ENCODE measurements around the gene SATB2.

SATB2 gene

GRCh38 chr2:199430214-199430613 lies 27.5 kb downstream of the SATB2 start:
- H3K9me3 Mint-ChIP-seq: no peaks in the 10 kb centered on the region
- no peak overlapping the region for H3K27ac Mint-ChIP-seq
- no peaks in the 10 kb centered on the region for H3K4me1 Mint-ChIP-seq (ENCODE audit: low read depth)
- intact Hi-C loops (cut with micrococcal nuclease): no loop called here
- no peaks in the 10 kb centered on the region for H3K36me3 Mint-ChIP-seq (ENCODE audit: low read depth)
- H3K4me3 Mint-ChIP-seq: no peak overlapping the region
- H3K27me3 Mint-ChIP-seq: no peaks in the 10 kb centered on the region

GRCh38 chr2:199428291-199428690 lies 29.4 kb downstream of the SATB2 start:
- Mint-ChIP-seq H3K36me3 (ENCODE audit: low read depth) (no peaks in the 10 kb centered on the region), H3K4me3 (no peak overlapping the region), H3K9me3 (no peaks in the 10 kb centered on the region), H3K27ac (no peak overlapping the region), H3K4me1 (ENCODE audit: low read depth) (no peaks in the 10 kb centered on the region), H3K27me3 (no peaks in the 10 kb centered on the region)
- intact Hi-C loops (cut with micrococcal nuclease): no loop called here

GRCh38 chr2:199424160-199424559 lies 33.6 kb downstream of the SATB2 start:
- no peak overlapping the region for H3K4me3 Mint-ChIP-seq
- intact Hi-C loops (cut with micrococcal nuclease): no loop called here
- no peaks in the 10 kb centered on the region for H3K36me3 Mint-ChIP-seq (ENCODE audit: low read depth)
- H3K9me3 Mint-ChIP-seq: no peaks in the 10 kb centered on the region
- H3K4me1 Mint-ChIP-seq (ENCODE audit: low read depth): no peaks in the 10 kb centered on the region
- H3K27ac Mint-ChIP-seq: no peak overlapping the region
- H3K27me3 Mint-ChIP-seq: no peaks in the 10 kb centered on the region

GRCh38 chr2:199419428-199419827 lies 38.3 kb downstream of the SATB2 start:
- Mint-ChIP-seq H3K27ac (no peak overlapping the region), H3K36me3 (ENCODE audit: low read depth) (no peaks in the 10 kb centered on the region), H3K9me3 (no peaks in the 10 kb centered on the region), H3K27me3 (no peaks in the 10 kb centered on the region), H3K4me1 (ENCODE audit: low read depth) (no peaks in the 10 kb centered on the region), H3K4me3 (no peak overlapping the region)
- intact Hi-C loops (cut with micrococcal nuclease): no loop called here

GRCh38 chr2:199414465-199414864 lies 43.3 kb downstream of the SATB2 start:
- H3K9me3 Mint-ChIP-seq: no peaks in the 10 kb centered on the region
- no peak overlapping the region for H3K4me3 Mint-ChIP-seq
- no peaks in the 10 kb centered on the region for H3K36me3 Mint-ChIP-seq (ENCODE audit: low read depth)
- H3K27ac Mint-ChIP-seq: no peak overlapping the region
- H3K4me1 Mint-ChIP-seq (ENCODE audit: low read depth): no peaks in the 10 kb centered on the region
- intact Hi-C loops (cut with micrococcal nuclease): no loop called here
- peaks cover 1% of the 10 kb centered on the region for H3K27me3 Mint-ChIP-seq

GRCh38 chr2:199414001-199414400 lies 43.7 kb downstream of the SATB2 start:
- H3K27ac Mint-ChIP-seq: no peak overlapping the region

GRCh38 chr2:199409759-199410529 lies 47.8 kb downstream of the SATB2 start:
- intact Hi-C loops (cut with micrococcal nuclease): loop anchor here (10.0 kb wide), 1 partner anchor 75 kb away; no protein-coding TSS in a partner anchor
- peaks cover 1% of the 10 kb centered on the region for H3K27me3 Mint-ChIP-seq
- H3K36me3 Mint-ChIP-seq (ENCODE audit: low read depth): no peaks in the 10 kb centered on the region
- no peaks in the 10 kb centered on the region for H3K9me3 Mint-ChIP-seq
- H3K27ac Mint-ChIP-seq: no peak overlapping the region
- no peaks in the 10 kb centered on the region for H3K4me1 Mint-ChIP-seq (ENCODE audit: low read depth)
- H3K4me3 Mint-ChIP-seq: no peak overlapping the region

More at GRCh38 chr2:199414001-199414400, 43.7 kb downstream of the SATB2 start:
- no peaks in the 10 kb centered on the region for H3K4me1 Mint-ChIP-seq (ENCODE audit: low read depth)
- H3K4me3 Mint-ChIP-seq: no peak overlapping the region
- intact Hi-C loops (cut with micrococcal nuclease): no loop called here
- H3K36me3 Mint-ChIP-seq (ENCODE audit: low read depth): no peaks in the 10 kb centered on the region
- no peaks in the 10 kb centered on the region for H3K9me3 Mint-ChIP-seq
- H3K27me3 Mint-ChIP-seq: peaks cover 1% of the 10 kb centered on the region

- H3K9me3 Mint-ChIP-seq: no peaks in the 10 kb centered on the region
- H3K36me3 Mint-ChIP-seq (ENCODE audit: low read depth): no peaks in the 10 kb centered on the region
- no peak overlapping the region for H3K27ac Mint-ChIP-seq
- H3K27me3 Mint-ChIP-seq: peaks cover 1% of the 10 kb centered on the region
- H3K4me1 Mint-ChIP-seq (ENCODE audit: low read depth): no peaks in the 10 kb centered on the region
- intact Hi-C loops (cut with micrococcal nuclease): loop anchor here (10.0 kb wide), 1 partner anchor 77 kb away; no protein-coding TSS in a partner anchor
- H3K4me3 Mint-ChIP-seq: no peak overlapping the region
Measured at GRCh38 chr2:199407421-199407820, 50.3 kb downstream of the SATB2 start.

GRCh38 chr2:199405241-199405640 lies 52.5 kb downstream of the SATB2 start:
- Mint-ChIP-seq H3K4me3 (no peak overlapping the region), H3K27me3 (no peaks in the 10 kb centered on the region), H3K9me3 (no peaks in the 10 kb centered on the region), H3K36me3 (ENCODE audit: low read depth) (no peaks in the 10 kb centered on the region), H3K4me1 (ENCODE audit: low read depth) (no peaks in the 10 kb centered on the region), H3K27ac (no peak overlapping the region)
- intact Hi-C loops (cut with micrococcal nuclease): loop anchor here (10.0 kb wide), 1 partner anchor 80 kb away; no protein-coding TSS in a partner anchor

GRCh38 chr2:199404841-199405240 lies 52.9 kb downstream of the SATB2 start:
- intact Hi-C loops (cut with micrococcal nuclease): loop anchor here (10.0 kb wide), 1 partner anchor 80 kb away; no protein-coding TSS in a partner anchor
- no peak overlapping the region for H3K27ac Mint-ChIP-seq
- H3K4me3 Mint-ChIP-seq: no peak overlapping the region
- no peaks in the 10 kb centered on the region for H3K4me1 Mint-ChIP-seq (ENCODE audit: low read depth)
- no peaks in the 10 kb centered on the region for H3K27me3 Mint-ChIP-seq
- H3K9me3 Mint-ChIP-seq: no peaks in the 10 kb centered on the region
- H3K36me3 Mint-ChIP-seq (ENCODE audit: low read depth): no peaks in the 10 kb centered on the region

- intact Hi-C loops (cut with micrococcal nuclease): no loop called here
- Mint-ChIP-seq H3K4me1 (ENCODE audit: low read depth) (no peaks in the 10 kb centered on the region), H3K9me3 (no peaks in the 10 kb centered on the region), H3K27ac (no peak overlapping the region), H3K4me3 (no peak overlapping the region), H3K27me3 (no peaks in the 10 kb centered on the region), H3K36me3 (ENCODE audit: low read depth) (no peaks in the 10 kb centered on the region)
Measured at GRCh38 chr2:199395311-199395710, 62.4 kb downstream of the SATB2 start.

GRCh38 chr2:199392363-199392762 lies 65.4 kb downstream of the SATB2 start:
- H3K4me1 Mint-ChIP-seq (ENCODE audit: low read depth): no peaks in the 10 kb centered on the region
- H3K27me3 Mint-ChIP-seq: no peaks in the 10 kb centered on the region
- H3K4me3 Mint-ChIP-seq: no peak overlapping the region
- no peaks in the 10 kb centered on the region for H3K9me3 Mint-ChIP-seq
- intact Hi-C loops (cut with micrococcal nuclease): no loop called here
- no peaks in the 10 kb centered on the region for H3K36me3 Mint-ChIP-seq (ENCODE audit: low read depth)
- no peak overlapping the region for H3K27ac Mint-ChIP-seq

GRCh38 chr2:199388728-199389268 lies 68.9 kb downstream of the SATB2 start:
- Mint-ChIP-seq H3K4me3 (no peak overlapping the region), H3K27me3 (no peaks in the 10 kb centered on the region), H3K9me3 (no peaks in the 10 kb centered on the region), H3K36me3 (ENCODE audit: low read depth) (no peaks in the 10 kb centered on the region), H3K4me1 (ENCODE audit: low read depth) (no peaks in the 10 kb centered on the region), H3K27ac (no peak overlapping the region)
- intact Hi-C loops (cut with micrococcal nuclease): no loop called here

GRCh38 chr2:199384043-199384442 lies 73.7 kb downstream of the SATB2 start:
- Mint-ChIP-seq H3K9me3 (no peaks in the 10 kb centered on the region), H3K27ac (no peak overlapping the region), H3K27me3 (peaks cover 13% of the 10 kb centered on the region), H3K36me3 (ENCODE audit: low read depth) (no peaks in the 10 kb centered on the region), H3K4me1 (ENCODE audit: low read depth) (no peaks in the 10 kb centered on the region), H3K4me3 (no peak overlapping the region)
- intact Hi-C loops (cut with micrococcal nuclease): no loop called here

Measured in dendritic cell treated with granulocyte-macrophage colony-stimulating factor and Interleukin-4, amounts not matched to agents 40 ng/mL and 50 ng/mL, for 4 days (primary cell).